ENCODE data around the gene RBPJ.

RBPJ gene

DNA sequence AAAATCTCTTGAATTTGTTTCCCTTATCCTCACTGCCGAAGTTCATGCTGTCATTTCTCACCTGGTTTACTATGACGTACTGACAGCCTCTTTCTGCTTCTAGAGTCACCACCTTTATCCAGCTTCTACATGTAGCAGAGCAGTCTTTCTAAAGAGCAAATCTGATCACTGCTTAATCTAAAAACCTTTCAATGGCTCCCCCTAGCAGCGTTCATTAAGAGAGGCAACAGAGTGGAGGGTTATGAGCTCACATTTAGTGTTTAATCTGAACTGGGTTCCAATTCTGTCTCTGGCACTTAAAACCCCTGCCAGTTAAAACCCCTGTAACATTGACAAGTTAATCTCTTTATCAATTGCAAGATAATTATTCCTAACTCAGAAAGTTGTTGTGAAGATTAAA, 4.4 kb downstream of the RBPJ start:
- Histone ChIP-seq H3K36me3 (ENCODE audit: control insufficient read depth, insufficient read depth, low read length) (no peaks in the 10 kb centered on the region), H3K27me3 (replicated peaks; ENCODE audit: control insufficient read depth, insufficient read depth, low read length) (no peaks in the 10 kb centered on the region), H3K4me3 (replicated peaks; ENCODE audit: low read depth, low read length) (no peak overlapping the region)
- DNase-seq (ENCODE audit: extremely low read depth, insufficient read length): no peak
- TF ChIP-seq, protein P1, sequence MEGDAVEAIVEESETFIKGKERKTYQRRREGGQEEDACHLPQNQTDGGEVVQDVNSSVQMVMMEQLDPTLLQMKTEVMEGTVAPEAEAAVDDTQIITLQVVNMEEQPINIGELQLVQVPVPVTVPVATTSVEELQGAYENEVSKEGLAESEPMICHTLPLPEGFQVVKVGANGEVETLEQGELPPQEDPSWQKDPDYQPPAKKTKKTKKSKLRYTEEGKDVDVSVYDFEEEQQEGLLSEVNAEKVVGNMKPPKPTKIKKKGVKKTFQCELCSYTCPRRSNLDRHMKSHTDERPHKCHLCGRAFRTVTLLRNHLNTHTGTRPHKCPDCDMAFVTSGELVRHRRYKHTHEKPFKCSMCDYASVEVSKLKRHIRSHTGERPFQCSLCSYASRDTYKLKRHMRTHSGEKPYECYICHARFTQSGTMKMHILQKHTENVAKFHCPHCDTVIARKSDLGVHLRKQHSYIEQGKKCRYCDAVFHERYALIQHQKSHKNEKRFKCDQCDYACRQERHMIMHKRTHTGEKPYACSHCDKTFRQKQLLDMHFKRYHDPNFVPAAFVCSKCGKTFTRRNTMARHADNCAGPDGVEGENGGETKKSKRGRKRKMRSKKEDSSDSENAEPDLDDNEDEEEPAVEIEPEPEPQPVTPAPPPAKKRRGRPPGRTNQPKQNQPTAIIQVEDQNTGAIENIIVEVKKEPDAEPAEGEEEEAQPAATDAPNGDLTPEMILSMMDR (IDR thresholded peaks at IDR 0.05; ENCODE audit: insufficient read depth, low read length, poor library complexity, severe bottlenecking): peak; percentile 61

DNA sequence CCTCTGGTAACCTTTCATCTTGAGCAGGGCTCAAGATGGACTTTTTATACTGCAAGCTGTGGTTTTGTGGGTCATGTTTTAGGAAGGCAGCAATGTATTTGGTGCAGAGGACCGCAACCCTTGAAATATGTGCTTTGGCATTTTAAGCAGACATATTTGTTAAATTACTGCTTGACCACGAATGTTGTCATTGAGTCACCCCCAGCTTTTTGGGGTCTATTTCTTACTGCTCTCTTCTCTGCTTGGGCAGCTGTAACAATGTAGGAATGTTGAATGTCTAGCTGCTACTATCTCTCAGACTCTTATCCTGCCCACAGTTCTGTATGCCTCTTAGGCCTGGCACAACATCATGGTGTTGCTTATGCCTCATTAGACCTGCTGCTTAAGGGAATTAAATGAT, 6.0 kb downstream of the RBPJ start:
- TF ChIP-seq, protein P1 (IDR thresholded peaks at IDR 0.05; ENCODE audit: insufficient read depth, low read length, poor library complexity, severe bottlenecking): no peak
- Histone ChIP-seq H3K27me3 (replicated peaks; ENCODE audit: control insufficient read depth, insufficient read depth, low read length) (no peaks in the 10 kb centered on the region), H3K36me3 (ENCODE audit: control insufficient read depth, insufficient read depth, low read length) (no peaks in the 10 kb centered on the region), H3K4me3 (replicated peaks; ENCODE audit: low read depth, low read length) (no peak overlapping the region)
- no peak for DNase-seq (ENCODE audit: extremely low read depth, insufficient read length)

DNA sequence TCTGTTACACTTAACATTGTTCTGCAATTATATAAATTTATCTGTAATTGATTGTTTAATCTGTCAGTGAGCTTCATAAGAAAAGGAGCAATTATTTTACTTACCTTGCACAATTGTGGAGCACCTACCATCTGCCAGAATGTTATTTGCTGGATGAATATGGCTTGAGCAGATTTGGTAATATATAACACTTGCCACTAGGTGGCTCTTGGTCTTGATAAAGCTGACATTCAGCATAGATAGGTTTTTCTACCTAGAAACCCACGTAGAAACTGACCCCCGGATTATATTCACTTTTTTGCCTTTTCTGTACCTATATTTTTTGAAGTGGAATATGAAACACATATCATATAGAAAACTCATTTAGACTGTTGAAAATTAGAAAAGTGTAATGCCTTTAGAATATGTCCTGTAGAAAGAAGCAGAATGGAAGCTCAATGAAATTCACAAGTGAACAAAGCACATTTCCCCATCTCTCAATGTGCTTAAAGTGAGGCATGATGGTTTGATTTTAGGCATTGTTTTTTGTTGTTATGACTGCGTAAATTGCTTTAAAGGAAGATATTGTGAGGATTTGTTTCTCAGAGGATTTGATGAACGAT, 9.5 kb downstream of the RBPJ start:
- TF ChIP-seq, protein P1 (IDR thresholded peaks at IDR 0.05; ENCODE audit: insufficient read depth, low read length, poor library complexity, severe bottlenecking): peak; percentile 52
- DNase-seq (ENCODE audit: extremely low read depth, insufficient read length): no peak
- no peak overlapping the region for H3K4me3 ChIP-seq (replicated peaks; ENCODE audit: low read depth, low read length)
- no peaks in the 10 kb centered on the region for H3K27me3 ChIP-seq (replicated peaks; ENCODE audit: control insufficient read depth, insufficient read depth, low read length)
- no peaks in the 10 kb centered on the region for H3K36me3 ChIP-seq (ENCODE audit: control insufficient read depth, insufficient read depth, low read length)

DNA sequence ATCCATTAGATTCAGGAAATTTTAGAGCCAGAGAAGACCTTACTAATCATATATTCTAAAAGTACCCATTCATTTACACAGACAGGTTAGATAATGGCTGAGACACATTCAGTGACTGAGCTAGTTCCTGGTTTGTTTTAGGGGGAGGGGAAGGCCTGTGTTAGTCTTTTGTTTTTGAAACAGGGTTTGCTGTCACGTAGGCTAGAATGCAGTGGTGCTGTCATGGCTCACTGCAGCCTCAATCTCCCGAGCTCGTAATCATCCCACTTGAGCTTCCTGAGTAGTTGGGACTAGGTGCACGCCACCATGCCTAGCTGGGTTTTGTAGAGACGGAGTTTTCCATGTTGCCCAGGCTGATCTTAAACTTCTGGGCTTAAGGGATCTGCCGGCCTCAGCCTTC, 10.1 kb downstream of the RBPJ start:
- no peaks in the 10 kb centered on the region for H3K27me3 ChIP-seq (replicated peaks; ENCODE audit: control insufficient read depth, insufficient read depth, low read length)
- TF ChIP-seq, protein P1 (IDR thresholded peaks at IDR 0.05; ENCODE audit: insufficient read depth, low read length, poor library complexity, severe bottlenecking): no peak
- H3K4me3 ChIP-seq (replicated peaks; ENCODE audit: low read depth, low read length): no peak overlapping the region
- no peak for DNase-seq (ENCODE audit: extremely low read depth, insufficient read length)
- H3K36me3 ChIP-seq (ENCODE audit: control insufficient read depth, insufficient read depth, low read length): no peaks in the 10 kb centered on the region

DNA sequence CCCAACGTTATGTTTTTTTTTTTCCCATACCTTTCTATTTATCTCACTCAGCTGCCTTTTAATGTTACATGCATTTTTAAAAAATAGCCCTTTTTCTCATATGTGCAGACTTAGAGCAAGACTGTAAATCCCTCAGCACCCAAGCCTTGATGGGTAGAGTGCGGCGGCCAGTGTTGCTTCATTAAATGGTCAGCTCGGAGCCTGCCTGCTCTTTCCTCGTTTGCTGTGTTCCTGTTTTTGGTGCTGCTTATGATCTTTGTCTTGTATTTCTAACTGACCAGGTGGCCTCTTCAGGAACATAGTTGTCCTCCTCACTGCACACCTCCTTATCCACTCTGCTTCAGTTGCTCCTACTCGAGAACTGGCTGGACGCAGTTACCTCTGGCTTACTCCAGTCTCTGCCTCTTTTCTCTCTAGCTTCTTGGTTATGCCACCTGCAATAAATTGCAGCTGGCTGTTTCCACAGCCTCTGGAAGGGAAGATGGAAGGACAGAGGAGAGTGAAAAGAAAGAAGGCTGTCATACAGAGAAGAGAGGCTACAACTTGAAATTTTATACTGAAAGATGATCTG, 10.7 kb downstream of the RBPJ start:
- no peak for DNase-seq (ENCODE audit: extremely low read depth, insufficient read length)
- Histone ChIP-seq H3K27me3 (replicated peaks; ENCODE audit: control insufficient read depth, insufficient read depth, low read length) (no peaks in the 10 kb centered on the region), H3K4me3 (replicated peaks; ENCODE audit: low read depth, low read length) (no peak overlapping the region), H3K36me3 (ENCODE audit: control insufficient read depth, insufficient read depth, low read length) (no peaks in the 10 kb centered on the region)
- TF ChIP-seq, protein P1 (IDR thresholded peaks at IDR 0.05; ENCODE audit: insufficient read depth, low read length, poor library complexity, severe bottlenecking): no peak

Data from GM06990 (cell line).